Heart left ventricle (tissue), 13 donors: ENCODE measurements around the gene S100A3.

Source experiments
- CTCF ChIP-seq, 12 donors: fragments of 200-600 bp; sonication (generic) in 4 of 12; IDR thresholded peaks; one replicate each; pipeline versions ENCODE4 v1.5.0 to v1.8.0; 2018 to 2022; ENCODE audit warnings: antibody characterized with exemption in 12 of 12, mild to moderate bottlenecking in 5 of 12
- POLR2A ChIP-seq, 2 donors: fragments of 450-650 bp; IDR thresholded peaks; one replicate each; pipeline ENCODE4 v1.6.1; 2017; ENCODE audit warnings: antibody characterized with exemption in 2 of 2, mild to moderate bottlenecking in 2 of 2, moderate library complexity in 2 of 2
- donor health status: ischemic (EF 13 %, LVEDD 7.1; RV severe dilation, severe dysfunction).
- donor health status: DM: no; HTN: yes; CAD: no.
- donor health status: DM: no; HTN: no; CAD: no.
- donor health status: ischemic (EF 25% LVEDD 6.9; RV normal size, moderate dysfunction).
- donor health status: ischemic (EF 25% LVEDD 5.7; RV mildly dilated, moderate dysfunction).
- donor health status: ischemic (EF 35%, LVEDD 5.7; RV mildly dilated, moderate dysfunction).
- donor health status: nonischemic (EF 11% LVEDD 7.7; RV severe dilation, severe dysfunction).
- donor health status: DM: yes; HTN: yes; CAD: no.
- donor health status: PGD.
- donor health status: ischemic (EF 29% LVEDD 5.4; RV normal size, mild dysfunction).
- donor health status: nonischemic (EF 23%, LVEDD 6.1; RV moderate dilation, normal function).

- no peak for TF ChIP-seq CTCF (IDR thresholded peaks at IDR 0.05)
- no peak for TF ChIP-seq POLR2A (IDR thresholded peaks at IDR 0.05)
These were observed 33.3 kb downstream of the S100A3 start for GRCh38 chr1:153515504-153516394.
